ENCODE measurements around the gene DPF3.
"Not testable (repeated sequence)": the region's sequence is repeated elsewhere in the genome, so short reads cannot be mapped to it uniquely, and the experiment has no call there.

DPF3 gene

GRCh38 chr14:72774894-72775620 lies 118.8 kb downstream of the DPF3 start:
- no peak for DNase-seq (ENCODE audit: low read depth, low spot score)

GRCh38 chr14:72774141-72774540 lies 119.8 kb downstream of the DPF3 start:
- DNase-seq (ENCODE audit: low read depth, low spot score) = no peak

GRCh38 chr14:72771561-72771960 lies 122.3 kb downstream of the DPF3 start:
- no peak for DNase-seq (ENCODE audit: low read depth, low spot score)

GRCh38 chr14:72766296-72766695 lies 127.6 kb downstream of the DPF3 start:
- DNase-seq (ENCODE audit: low read depth, low spot score) = no peak

- DNase-seq (ENCODE audit: low read depth, low spot score) = no peak
These were observed 130.0 kb downstream of the DPF3 start for GRCh38 chr14:72763892-72764291.

GRCh38 chr14:72759670-72760069 lies 134.2 kb downstream of the DPF3 start:
- no peak for DNase-seq (ENCODE audit: low read depth, low spot score)

- DNase-seq (ENCODE audit: low read depth, low spot score) = no peak
These were observed 134.9 kb downstream of the DPF3 start for GRCh38 chr14:72758993-72759392.

GRCh38 chr14:72758420-72758819 lies 135.5 kb downstream of the DPF3 start:
- no peak for DNase-seq (ENCODE audit: low read depth, low spot score)

GRCh38 chr14:72756967-72757366 lies 136.9 kb downstream of the DPF3 start:
- DNase-seq (ENCODE audit: low read depth, low spot score) = no peak

GRCh38 chr14:72755766-72756165 lies 138.1 kb downstream of the DPF3 start:
- no peak for DNase-seq (ENCODE audit: low read depth, low spot score)

GRCh38 chr14:72754949-72755348 lies 139.0 kb downstream of the DPF3 start:
- no peak for DNase-seq (ENCODE audit: low read depth, low spot score)

- DNase-seq (ENCODE audit: low read depth, low spot score) = no peak
These were observed 140.0 kb downstream of the DPF3 start for GRCh38 chr14:72753879-72754400.

- DNase-seq (ENCODE audit: low read depth, low spot score) = no peak
These were observed 140.7 kb downstream of the DPF3 start for GRCh38 chr14:72753044-72753710.

- DNase-seq (ENCODE audit: low read depth, low spot score) = no peak
These were observed 141.9 kb downstream of the DPF3 start for GRCh38 chr14:72752034-72752412.

GRCh38 chr14:72751276-72752033 lies 142.4 kb downstream of the DPF3 start:
- no peak for DNase-seq (ENCODE audit: low read depth, low spot score)

- not testable (repeated sequence) for DNase-seq (ENCODE audit: low read depth, low spot score)
These were observed 145.0 kb downstream of the DPF3 start for GRCh38 chr14:72748921-72749320.

GRCh38 chr14:72747652-72748051 lies 146.2 kb downstream of the DPF3 start:
- DNase-seq (ENCODE audit: low read depth, low spot score) = no peak

GRCh38 chr14:72745991-72746980 lies 147.6 kb downstream of the DPF3 start:
- no peak for DNase-seq (ENCODE audit: low read depth, low spot score)

- DNase-seq (ENCODE audit: low read depth, low spot score) = no peak
These were observed 148.4 kb downstream of the DPF3 start for GRCh38 chr14:72745546-72745945.

- DNase-seq (ENCODE audit: low read depth, low spot score) = no peak
These were observed 149.3 kb downstream of the DPF3 start for GRCh38 chr14:72744416-72745120.

GRCh38 chr14:72743626-72744025 lies 150.3 kb downstream of the DPF3 start:
- no peak for DNase-seq (ENCODE audit: low read depth, low spot score)
